GM12878 (cell line): Measurements from ENCODE around the gene DPF3.

Source experiments
- CREM ChIP-seq: IDR thresholded peaks from 2 replicates; pipeline ENCODE4 v1.6.1; 2014; ENCODE audit warnings: antibody characterized with exemption, low read depth
- EP300 ChIP-seq, 2 experiments: fragments of 150-350 bp in 1 of 2; IDR thresholded peaks; 2 replicates each; pipeline ENCODE4 v1.6.1; 2011 to 2012; ENCODE audit warnings: low read depth in 2 of 2, low read length in 2 of 2, borderline replicate concordance in 1 of 2, improper control_type of control experiment in 1 of 2, inconsistent platforms in 1 of 2; ENCODE audit not compliant: control insufficient read depth in 1 of 2
- FOXK2 ChIP-seq: fragments of 450-650 bp; IDR thresholded peaks from 2 replicates; pipeline ENCODE4 v1.6.1; 2017; ENCODE audit warnings: mild to moderate bottlenecking, moderate library complexity
- POLR2A ChIP-seq: IDR thresholded peaks from 2 replicates; pipeline ENCODE4 v1.6.1; 2011; ENCODE audit warnings: low read depth, mild to moderate bottlenecking, low read length
- RAD51 ChIP-seq: fragments of 450-650 bp; IDR thresholded peaks from 2 replicates; pipeline ENCODE4 v1.6.1; 2016; ENCODE audit warnings: moderate library complexity, mild to moderate bottlenecking, inconsistent platforms
- TF ChIP-seq, protein P1 (sequence below), 3 experiments: IDR thresholded peaks in 2 of 3; conservative IDR thresholded peaks in 1 of 3; 2 replicates each; pipeline ENCODE4 v1.5.1; 2011; ENCODE audit warnings: low read depth in 3 of 3, low read length in 3 of 3, mild to moderate bottlenecking in 3 of 3, control low read depth in 2 of 3, moderate library complexity in 2 of 3, inconsistent platforms in 1 of 3, mixed read lengths in 1 of 3; ENCODE audit not compliant: control insufficient read depth in 2 of 3, insufficient read depth in 1 of 3; ENCODE audit errors: extremely low read depth in 1 of 3
- TF ChIP-seq, protein P2 (sequence below): fragments of 450-650 bp; IDR thresholded peaks from 2 replicates; pipeline ENCODE4 v1.6.1; 2017; ENCODE audit warnings: mild to moderate bottlenecking

DNA sequence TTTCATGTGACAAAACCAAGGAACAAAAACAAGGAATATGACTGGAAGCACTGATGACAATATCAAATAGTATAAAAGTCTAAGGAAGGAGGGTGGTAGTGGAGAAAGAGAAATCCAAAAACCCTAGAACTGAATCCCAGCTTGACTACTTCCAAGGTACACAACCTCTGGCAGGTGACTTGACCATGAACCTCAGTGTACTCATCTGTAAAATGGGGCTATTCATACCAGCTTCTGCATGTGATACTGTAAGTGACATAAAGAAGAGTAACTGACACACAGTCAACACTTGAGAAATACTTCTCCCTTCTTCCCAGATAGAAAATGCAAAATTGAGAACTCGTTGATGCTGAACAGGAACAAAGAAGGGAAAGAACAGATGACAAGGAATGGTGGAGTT lies 10.3 kb upstream of the DPF3 start:
- TF ChIP-seq FOXK2: no peak
- TF ChIP-seq CREM: no peak
- TF ChIP-seq POLR2A: no peak
- TF ChIP-seq EP300 (IDR thresholded peaks at IDR 0.05; ENCODE audit: borderline replicate concordance in 1 of 2, control insufficient read depth in 1 of 2, low read depth in 2 of 2, low read length in 2 of 2): no peak
- TF ChIP-seq, protein P1, sequence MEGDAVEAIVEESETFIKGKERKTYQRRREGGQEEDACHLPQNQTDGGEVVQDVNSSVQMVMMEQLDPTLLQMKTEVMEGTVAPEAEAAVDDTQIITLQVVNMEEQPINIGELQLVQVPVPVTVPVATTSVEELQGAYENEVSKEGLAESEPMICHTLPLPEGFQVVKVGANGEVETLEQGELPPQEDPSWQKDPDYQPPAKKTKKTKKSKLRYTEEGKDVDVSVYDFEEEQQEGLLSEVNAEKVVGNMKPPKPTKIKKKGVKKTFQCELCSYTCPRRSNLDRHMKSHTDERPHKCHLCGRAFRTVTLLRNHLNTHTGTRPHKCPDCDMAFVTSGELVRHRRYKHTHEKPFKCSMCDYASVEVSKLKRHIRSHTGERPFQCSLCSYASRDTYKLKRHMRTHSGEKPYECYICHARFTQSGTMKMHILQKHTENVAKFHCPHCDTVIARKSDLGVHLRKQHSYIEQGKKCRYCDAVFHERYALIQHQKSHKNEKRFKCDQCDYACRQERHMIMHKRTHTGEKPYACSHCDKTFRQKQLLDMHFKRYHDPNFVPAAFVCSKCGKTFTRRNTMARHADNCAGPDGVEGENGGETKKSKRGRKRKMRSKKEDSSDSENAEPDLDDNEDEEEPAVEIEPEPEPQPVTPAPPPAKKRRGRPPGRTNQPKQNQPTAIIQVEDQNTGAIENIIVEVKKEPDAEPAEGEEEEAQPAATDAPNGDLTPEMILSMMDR (IDR thresholded peaks at IDR 0.05 in 2 of 3, conservative IDR thresholded peaks at IDR 0.05 in 1 of 3; ENCODE audit: control insufficient read depth in 2 of 3, extremely low read depth in 1 of 3, insufficient read depth in 1 of 3, low read depth in 3 of 3, low read length in 3 of 3): no peak
- TF ChIP-seq, protein P2, sequence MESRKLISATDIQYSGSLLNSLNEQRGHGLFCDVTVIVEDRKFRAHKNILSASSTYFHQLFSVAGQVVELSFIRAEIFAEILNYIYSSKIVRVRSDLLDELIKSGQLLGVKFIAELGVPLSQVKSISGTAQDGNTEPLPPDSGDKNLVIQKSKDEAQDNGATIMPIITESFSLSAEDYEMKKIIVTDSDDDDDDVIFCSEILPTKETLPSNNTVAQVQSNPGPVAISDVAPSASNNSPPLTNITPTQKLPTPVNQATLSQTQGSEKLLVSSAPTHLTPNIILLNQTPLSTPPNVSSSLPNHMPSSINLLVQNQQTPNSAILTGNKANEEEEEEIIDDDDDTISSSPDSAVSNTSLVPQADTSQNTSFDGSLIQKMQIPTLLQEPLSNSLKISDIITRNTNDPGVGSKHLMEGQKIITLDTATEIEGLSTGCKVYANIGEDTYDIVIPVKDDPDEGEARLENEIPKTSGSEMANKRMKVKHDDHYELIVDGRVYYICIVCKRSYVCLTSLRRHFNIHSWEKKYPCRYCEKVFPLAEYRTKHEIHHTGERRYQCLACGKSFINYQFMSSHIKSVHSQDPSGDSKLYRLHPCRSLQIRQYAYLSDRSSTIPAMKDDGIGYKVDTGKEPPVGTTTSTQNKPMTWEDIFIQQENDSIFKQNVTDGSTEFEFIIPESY: no peak
- no peak for TF ChIP-seq RAD51
